Measurements from ENCODE around the gene SLC22A16. TPM values are rescaled to one million over a fixed set of nuclear protein-coding genes. Genes with fewer than 3 reads are reported as not detected.

SLC22A16 gene
- total and polyA plus RNA-seq, 2 of the 13 experiments (the other 11 are each of a cell fraction or from before 2014, with no cell fraction given), result 0.04 TPM; not detected in 1

Other genes starting within 250 kb of the SLC22A16 start
- not detected in 2 replicates for gene METTL24, start 118.3 kb downstream of the SLC22A16 start, total RNA-seq (2016; rRNA removed; fragmentation: Illumina TruSeq; extraction: Trizol)
- gene METTL24, start 118.3 kb downstream of the SLC22A16 start, polyA plus RNA-seq (2011; rRNA removed), result not detected in 2 replicates
- gene DDO, start 61.0 kb downstream of the SLC22A16 start, total RNA-seq (2016; rRNA removed; fragmentation: Illumina TruSeq; extraction: Trizol), result 10.3 and 14.6 TPM in 2 replicates
- gene DDO, start 61.0 kb downstream of the SLC22A16 start, polyA plus RNA-seq (2011; rRNA removed), result 6.1 and 6.4 TPM in 2 replicates

Measured in HepG2 (cell line).